WTC11 (cell line): ENCODE measurements around the gene CAMK2D. TPM values are rescaled to one million over a fixed set of nuclear protein-coding genes. Genes with fewer than 3 reads are reported as not detected.

Experiments used
- CREB1 ChIP-seq: sonication (generic); formaldehyde crosslinking; IDR thresholded peaks from 2 replicates; pipeline ENCODE4 v1.8.0; 2023; ENCODE audit warnings: mild to moderate bottlenecking, missing genetic modification reagents
- GTF2I ChIP-seq: fragments of 250-450 bp; sonication (Bioruptor Pico); conservative IDR thresholded peaks from 2 replicates; pipeline ENCODE4 v1.4.0; 2021; ENCODE audit warnings: mild to moderate bottlenecking
- NR3C1 ChIP-seq: sonication (generic); formaldehyde crosslinking; conservative IDR thresholded peaks from 2 replicates; pipeline ENCODE4 v1.8.1; 2023; ENCODE audit warnings: low read depth, mild to moderate bottlenecking, missing genetic modification reagents
- PRRX2 ChIP-seq: fragments of 250-450 bp; sonication (Bioruptor Pico); IDR thresholded peaks from 2 replicates; pipeline ENCODE4 v1.8.0; 2021; ENCODE audit warnings: mild to moderate bottlenecking
- SMAD4 ChIP-seq: sonication (generic); formaldehyde crosslinking; IDR thresholded peaks from 2 replicates; pipeline ENCODE4 v1.8.0; 2022; ENCODE audit warnings: mild to moderate bottlenecking, missing genetic modification reagents
- SOX15 ChIP-seq: fragments of 250-450 bp; sonication (Bioruptor Pico); IDR thresholded peaks from 2 replicates; pipeline ENCODE4 v1.9.0; 2021; ENCODE audit warnings: mild to moderate bottlenecking
- TEAD4 ChIP-seq: sonication (generic); formaldehyde crosslinking; IDR thresholded peaks from 2 replicates; pipeline ENCODE4 v1.8.0; 2022; ENCODE audit warnings: mild to moderate bottlenecking, missing genetic modification reagents
- ZNF423 ChIP-seq: fragments of 250-450 bp; sonication (Bioruptor Pico); IDR thresholded peaks from 2 replicates; pipeline ENCODE4 v2.1.2; 2022; ENCODE audit warnings: mild to moderate bottlenecking, moderate library complexity
- total RNA-seq: library from RNA; stranded (reverse); gene quantifications from 3 replicates; pipeline ENCODE4 v1.2.3, GENCODE V29; 2021
- TF ChIP-seq, protein P1 (sequence below): fragments of 250-450 bp; sonication (Bioruptor Pico); IDR thresholded peaks from 2 replicates; pipeline ENCODE4 v1.9.0; 2021; ENCODE audit warnings: mild to moderate bottlenecking, borderline replicate concordance
- TF ChIP-seq, protein P2 (sequence below): sonication (generic); formaldehyde crosslinking; conservative IDR thresholded peaks from 2 replicates; pipeline ENCODE4 v1.8.1; 2023; ENCODE audit warnings: mild to moderate bottlenecking, low read depth, missing genetic modification reagents, moderate library complexity
- TF ChIP-seq, protein P3 (sequence below): sonication (generic); formaldehyde crosslinking; IDR thresholded peaks from 2 replicates; pipeline ENCODE4 v1.8.1; 2023; ENCODE audit warnings: mild to moderate bottlenecking, missing genetic modification reagents
- TF ChIP-seq, protein P4 (sequence below): sonication (generic); formaldehyde crosslinking; IDR thresholded peaks from 2 replicates; pipeline ENCODE4 v1.8.1; 2023; ENCODE audit warnings: mild to moderate bottlenecking, missing genetic modification reagents, borderline replicate concordance
- TF ChIP-seq, protein P5 (sequence below): sonication (generic); formaldehyde crosslinking; IDR thresholded peaks from 2 replicates; pipeline ENCODE4 v1.8.1; 2022; ENCODE audit warnings: missing genetic modification reagents, borderline replicate concordance
- TF ChIP-seq, protein P6 (sequence below): sonication (generic); formaldehyde crosslinking; IDR thresholded peaks from 2 replicates; pipeline ENCODE4 v1.8.0; 2022; ENCODE audit warnings: missing genetic modification reagents

Gene CAMK2D
- total RNA-seq, 1 experiment from 2014 or later: 16.5 TPM

DNA sequence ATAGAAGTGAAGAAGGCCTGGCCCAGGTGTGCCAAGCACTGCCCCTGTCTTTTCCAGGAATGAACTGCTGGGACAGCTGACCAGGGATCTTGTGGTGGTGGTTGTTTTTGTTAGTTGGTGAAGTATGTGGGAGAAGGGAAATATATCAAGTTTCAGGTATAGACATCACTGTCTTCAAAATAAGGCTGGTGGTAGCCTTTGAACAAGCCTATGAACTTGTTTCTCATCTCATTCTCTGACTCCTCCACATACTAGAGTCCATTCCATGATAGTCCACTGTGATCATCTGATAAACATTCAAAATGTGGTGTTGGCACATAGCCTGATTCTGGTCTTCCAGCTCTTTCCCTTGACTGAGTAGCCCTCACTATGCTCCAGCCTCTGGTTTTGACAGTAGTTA, 303.7 kb downstream of the CAMK2D start (continued):
- TF ChIP-seq, protein P1, sequence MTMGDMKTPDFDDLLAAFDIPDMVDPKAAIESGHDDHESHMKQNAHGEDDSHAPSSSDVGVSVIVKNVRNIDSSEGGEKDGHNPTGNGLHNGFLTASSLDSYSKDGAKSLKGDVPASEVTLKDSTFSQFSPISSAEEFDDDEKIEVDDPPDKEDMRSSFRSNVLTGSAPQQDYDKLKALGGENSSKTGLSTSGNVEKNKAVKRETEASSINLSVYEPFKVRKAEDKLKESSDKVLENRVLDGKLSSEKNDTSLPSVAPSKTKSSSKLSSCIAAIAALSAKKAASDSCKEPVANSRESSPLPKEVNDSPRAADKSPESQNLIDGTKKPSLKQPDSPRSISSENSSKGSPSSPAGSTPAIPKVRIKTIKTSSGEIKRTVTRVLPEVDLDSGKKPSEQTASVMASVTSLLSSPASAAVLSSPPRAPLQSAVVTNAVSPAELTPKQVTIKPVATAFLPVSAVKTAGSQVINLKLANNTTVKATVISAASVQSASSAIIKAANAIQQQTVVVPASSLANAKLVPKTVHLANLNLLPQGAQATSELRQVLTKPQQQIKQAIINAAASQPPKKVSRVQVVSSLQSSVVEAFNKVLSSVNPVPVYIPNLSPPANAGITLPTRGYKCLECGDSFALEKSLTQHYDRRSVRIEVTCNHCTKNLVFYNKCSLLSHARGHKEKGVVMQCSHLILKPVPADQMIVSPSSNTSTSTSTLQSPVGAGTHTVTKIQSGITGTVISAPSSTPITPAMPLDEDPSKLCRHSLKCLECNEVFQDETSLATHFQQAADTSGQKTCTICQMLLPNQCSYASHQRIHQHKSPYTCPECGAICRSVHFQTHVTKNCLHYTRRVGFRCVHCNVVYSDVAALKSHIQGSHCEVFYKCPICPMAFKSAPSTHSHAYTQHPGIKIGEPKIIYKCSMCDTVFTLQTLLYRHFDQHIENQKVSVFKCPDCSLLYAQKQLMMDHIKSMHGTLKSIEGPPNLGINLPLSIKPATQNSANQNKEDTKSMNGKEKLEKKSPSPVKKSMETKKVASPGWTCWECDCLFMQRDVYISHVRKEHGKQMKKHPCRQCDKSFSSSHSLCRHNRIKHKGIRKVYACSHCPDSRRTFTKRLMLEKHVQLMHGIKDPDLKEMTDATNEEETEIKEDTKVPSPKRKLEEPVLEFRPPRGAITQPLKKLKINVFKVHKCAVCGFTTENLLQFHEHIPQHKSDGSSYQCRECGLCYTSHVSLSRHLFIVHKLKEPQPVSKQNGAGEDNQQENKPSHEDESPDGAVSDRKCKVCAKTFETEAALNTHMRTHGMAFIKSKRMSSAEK (CRISPR knock-in tag): no peak
- TF ChIP-seq GTF2I (CRISPR knock-in tag): no peak
- no peak for TF ChIP-seq CREB1 (CRISPR knock-in tag)
- TF ChIP-seq, protein P2, sequence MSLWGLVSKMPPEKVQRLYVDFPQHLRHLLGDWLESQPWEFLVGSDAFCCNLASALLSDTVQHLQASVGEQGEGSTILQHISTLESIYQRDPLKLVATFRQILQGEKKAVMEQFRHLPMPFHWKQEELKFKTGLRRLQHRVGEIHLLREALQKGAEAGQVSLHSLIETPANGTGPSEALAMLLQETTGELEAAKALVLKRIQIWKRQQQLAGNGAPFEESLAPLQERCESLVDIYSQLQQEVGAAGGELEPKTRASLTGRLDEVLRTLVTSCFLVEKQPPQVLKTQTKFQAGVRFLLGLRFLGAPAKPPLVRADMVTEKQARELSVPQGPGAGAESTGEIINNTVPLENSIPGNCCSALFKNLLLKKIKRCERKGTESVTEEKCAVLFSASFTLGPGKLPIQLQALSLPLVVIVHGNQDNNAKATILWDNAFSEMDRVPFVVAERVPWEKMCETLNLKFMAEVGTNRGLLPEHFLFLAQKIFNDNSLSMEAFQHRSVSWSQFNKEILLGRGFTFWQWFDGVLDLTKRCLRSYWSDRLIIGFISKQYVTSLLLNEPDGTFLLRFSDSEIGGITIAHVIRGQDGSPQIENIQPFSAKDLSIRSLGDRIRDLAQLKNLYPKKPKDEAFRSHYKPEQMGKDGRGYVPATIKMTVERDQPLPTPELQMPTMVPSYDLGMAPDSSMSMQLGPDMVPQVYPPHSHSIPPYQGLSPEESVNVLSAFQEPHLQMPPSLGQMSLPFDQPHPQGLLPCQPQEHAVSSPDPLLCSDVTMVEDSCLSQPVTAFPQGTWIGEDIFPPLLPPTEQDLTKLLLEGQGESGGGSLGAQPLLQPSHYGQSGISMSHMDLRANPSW (CRISPR knock-in tag): no peak
- TF ChIP-seq, protein P3, sequence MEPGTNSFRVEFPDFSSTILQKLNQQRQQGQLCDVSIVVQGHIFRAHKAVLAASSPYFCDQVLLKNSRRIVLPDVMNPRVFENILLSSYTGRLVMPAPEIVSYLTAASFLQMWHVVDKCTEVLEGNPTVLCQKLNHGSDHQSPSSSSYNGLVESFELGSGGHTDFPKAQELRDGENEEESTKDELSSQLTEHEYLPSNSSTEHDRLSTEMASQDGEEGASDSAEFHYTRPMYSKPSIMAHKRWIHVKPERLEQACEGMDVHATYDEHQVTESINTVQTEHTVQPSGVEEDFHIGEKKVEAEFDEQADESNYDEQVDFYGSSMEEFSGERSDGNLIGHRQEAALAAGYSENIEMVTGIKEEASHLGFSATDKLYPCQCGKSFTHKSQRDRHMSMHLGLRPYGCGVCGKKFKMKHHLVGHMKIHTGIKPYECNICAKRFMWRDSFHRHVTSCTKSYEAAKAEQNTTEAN (CRISPR knock-in tag): no peak
- TF ChIP-seq TEAD4: no peak
- TF ChIP-seq, protein P4, sequence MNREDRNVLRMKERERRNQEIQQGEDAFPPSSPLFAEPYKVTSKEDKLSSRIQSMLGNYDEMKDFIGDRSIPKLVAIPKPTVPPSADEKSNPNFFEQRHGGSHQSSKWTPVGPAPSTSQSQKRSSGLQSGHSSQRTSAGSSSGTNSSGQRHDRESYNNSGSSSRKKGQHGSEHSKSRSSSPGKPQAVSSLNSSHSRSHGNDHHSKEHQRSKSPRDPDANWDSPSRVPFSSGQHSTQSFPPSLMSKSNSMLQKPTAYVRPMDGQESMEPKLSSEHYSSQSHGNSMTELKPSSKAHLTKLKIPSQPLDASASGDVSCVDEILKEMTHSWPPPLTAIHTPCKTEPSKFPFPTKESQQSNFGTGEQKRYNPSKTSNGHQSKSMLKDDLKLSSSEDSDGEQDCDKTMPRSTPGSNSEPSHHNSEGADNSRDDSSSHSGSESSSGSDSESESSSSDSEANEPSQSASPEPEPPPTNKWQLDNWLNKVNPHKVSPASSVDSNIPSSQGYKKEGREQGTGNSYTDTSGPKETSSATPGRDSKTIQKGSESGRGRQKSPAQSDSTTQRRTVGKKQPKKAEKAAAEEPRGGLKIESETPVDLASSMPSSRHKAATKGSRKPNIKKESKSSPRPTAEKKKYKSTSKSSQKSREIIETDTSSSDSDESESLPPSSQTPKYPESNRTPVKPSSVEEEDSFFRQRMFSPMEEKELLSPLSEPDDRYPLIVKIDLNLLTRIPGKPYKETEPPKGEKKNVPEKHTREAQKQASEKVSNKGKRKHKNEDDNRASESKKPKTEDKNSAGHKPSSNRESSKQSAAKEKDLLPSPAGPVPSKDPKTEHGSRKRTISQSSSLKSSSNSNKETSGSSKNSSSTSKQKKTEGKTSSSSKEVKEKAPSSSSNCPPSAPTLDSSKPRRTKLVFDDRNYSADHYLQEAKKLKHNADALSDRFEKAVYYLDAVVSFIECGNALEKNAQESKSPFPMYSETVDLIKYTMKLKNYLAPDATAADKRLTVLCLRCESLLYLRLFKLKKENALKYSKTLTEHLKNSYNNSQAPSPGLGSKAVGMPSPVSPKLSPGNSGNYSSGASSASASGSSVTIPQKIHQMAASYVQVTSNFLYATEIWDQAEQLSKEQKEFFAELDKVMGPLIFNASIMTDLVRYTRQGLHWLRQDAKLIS (CRISPR knock-in tag): no peak
- TF ChIP-seq, protein P5, sequence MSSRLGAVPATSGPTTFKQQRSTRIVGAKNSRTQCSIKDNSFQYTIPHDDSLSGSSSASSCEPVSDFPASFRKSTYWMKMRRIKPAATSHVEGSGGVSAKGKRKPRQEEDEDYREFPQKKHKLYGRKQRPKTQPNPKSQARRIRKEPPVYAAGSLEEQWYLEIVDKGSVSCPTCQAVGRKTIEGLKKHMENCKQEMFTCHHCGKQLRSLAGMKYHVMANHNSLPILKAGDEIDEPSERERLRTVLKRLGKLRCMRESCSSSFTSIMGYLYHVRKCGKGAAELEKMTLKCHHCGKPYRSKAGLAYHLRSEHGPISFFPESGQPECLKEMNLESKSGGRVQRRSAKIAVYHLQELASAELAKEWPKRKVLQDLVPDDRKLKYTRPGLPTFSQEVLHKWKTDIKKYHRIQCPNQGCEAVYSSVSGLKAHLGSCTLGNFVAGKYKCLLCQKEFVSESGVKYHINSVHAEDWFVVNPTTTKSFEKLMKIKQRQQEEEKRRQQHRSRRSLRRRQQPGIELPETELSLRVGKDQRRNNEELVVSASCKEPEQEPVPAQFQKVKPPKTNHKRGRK: no peak
- TF ChIP-seq ZNF423: no peak
- TF ChIP-seq SOX15 (CRISPR knock-in tag): no peak
- TF ChIP-seq, protein P6, sequence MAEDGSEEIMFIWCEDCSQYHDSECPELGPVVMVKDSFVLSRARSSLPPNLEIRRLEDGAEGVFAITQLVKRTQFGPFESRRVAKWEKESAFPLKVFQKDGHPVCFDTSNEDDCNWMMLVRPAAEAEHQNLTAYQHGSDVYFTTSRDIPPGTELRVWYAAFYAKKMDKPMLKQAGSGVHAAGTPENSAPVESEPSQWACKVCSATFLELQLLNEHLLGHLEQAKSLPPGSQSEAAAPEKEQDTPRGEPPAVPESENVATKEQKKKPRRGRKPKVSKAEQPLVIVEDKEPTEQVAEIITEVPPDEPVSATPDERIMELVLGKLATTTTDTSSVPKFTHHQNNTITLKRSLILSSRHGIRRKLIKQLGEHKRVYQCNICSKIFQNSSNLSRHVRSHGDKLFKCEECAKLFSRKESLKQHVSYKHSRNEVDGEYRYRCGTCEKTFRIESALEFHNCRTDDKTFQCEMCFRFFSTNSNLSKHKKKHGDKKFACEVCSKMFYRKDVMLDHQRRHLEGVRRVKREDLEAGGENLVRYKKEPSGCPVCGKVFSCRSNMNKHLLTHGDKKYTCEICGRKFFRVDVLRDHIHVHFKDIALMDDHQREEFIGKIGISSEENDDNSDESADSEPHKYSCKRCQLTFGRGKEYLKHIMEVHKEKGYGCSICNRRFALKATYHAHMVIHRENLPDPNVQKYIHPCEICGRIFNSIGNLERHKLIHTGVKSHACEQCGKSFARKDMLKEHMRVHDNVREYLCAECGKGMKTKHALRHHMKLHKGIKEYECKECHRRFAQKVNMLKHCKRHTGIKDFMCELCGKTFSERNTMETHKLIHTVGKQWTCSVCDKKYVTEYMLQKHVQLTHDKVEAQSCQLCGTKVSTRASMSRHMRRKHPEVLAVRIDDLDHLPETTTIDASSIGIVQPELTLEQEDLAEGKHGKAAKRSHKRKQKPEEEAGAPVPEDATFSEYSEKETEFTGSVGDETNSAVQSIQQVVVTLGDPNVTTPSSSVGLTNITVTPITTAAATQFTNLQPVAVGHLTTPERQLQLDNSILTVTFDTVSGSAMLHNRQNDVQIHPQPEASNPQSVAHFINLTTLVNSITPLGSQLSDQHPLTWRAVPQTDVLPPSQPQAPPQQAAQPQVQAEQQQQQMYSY (CRISPR knock-in tag): no peak
- no peak for TF ChIP-seq PRRX2 (CRISPR knock-in tag)
- no peak for TF ChIP-seq NR3C1
- no peak for TF ChIP-seq SMAD4 (CRISPR knock-in tag)
